22Rv1 (cell line): ENCODE results near the gene LOXL1.

ENCODE experiments used
- H3K27ac ChIP-seq: fragments of 450-650 bp; 2 replicates; pipeline ENCODE4 v1.5.1; 2017
- CTCF ChIP-seq: fragments of 450-650 bp; IDR thresholded peaks from 2 replicates; pipeline ENCODE4 v1.5.1; 2017; ENCODE audit warnings: mild to moderate bottlenecking
- ZFX ChIP-seq: fragments of 450-650 bp; IDR thresholded peaks from 2 replicates; pipeline ENCODE4 v1.6.1; 2017; ENCODE audit warnings: antibody characterized with exemption, borderline replicate concordance

LOXL1 gene

DNA sequence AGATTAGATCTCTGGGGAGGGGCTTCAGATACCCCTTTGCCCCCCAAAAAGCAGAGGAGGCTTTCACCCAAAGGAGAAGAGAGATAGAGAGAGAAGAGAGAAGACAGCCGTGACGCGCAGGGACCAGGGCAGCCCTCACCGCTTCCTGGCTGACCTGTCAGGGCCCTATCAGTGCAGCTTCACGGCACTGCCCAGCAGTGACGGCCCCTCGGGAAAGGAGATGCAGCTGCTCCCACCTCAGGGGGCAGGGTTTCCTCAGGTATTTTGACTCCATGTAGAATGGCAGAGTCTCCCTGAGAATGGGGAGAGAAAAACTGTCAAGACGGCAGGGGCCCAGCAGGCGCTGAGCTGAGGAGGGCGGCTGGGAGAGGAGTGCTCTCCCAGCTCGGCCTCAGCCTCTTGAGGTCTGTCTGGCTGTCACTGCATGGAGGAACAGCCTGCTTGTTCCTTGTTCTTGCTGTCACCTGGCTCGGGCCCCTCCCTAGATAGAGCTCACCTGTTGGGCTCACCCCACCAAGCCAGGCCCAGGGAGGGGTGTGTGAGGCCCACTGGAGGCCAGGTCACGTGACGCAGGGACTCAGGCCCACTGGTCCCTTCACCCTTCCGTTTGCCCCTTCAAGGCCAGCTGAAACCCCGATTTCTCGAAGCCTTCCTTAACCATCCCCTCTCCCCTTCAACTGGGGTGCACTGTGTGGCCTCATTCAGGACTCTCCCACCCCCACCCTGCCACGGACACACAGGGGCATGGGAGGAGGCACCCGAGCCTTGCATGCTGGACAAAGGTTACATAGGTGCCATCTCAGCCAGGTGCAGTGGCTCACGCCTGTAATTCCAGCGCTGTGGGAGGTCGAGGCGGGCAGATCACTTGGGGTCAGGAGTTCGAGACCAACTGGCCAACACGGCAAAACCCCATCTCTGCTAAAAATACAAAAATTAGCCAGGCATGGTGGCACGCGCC lies 28.2 kb downstream of the LOXL1 start:
- H3K27ac ChIP-seq: no peak overlapping the region
- TF ChIP-seq ZFX (no peak), CTCF (no peak)

DNA sequence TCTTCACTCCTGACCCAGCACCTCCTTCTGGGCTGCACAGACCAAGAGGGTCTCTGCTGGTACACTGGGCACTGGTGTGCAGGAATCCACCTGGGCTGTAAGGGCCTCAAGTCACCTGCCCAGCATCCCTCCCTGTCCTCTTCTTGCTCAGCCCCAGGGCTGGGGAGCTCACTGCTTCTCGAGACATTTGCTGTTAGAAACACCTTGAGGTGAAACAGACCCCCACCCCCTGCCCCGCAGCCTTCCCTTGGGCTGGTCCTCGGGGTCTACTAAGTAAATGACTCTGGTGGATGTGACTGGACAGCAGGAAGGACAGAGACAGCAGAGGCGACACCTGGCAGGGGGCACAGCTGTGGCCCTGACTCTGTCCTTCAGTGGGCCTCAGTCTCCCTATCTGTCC lies 29.1 kb downstream of the LOXL1 start:
- no peak for TF ChIP-seq CTCF
- no peak for TF ChIP-seq ZFX
- no peak overlapping the region for H3K27ac ChIP-seq

GRCh38 chr15:73955861-73956742 lies 29.8 kb downstream of the LOXL1 start:
- TF ChIP-seq CTCF (no peak), ZFX (no peak)
- H3K27ac ChIP-seq: no peak overlapping the region

DNA sequence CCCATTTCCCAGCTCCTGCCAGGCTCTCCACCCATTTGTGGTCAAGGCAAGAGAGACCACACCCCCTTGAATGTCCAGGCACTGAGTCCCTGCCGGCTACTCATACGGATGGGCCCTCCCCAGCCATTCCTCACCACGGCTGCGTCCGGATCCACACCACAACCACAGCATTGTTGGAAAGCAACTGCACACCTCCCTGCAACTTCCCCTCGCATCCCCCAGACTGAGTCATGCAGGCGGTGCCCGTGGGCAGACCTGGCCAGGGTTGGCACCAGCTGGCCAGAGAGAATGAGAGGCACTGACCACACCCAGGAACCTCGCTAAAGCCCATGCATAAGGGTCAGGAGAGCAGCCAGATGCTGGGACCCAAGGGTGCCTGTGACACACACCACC lies 30.5 kb downstream of the LOXL1 start:
- TF ChIP-seq CTCF: no peak
- TF ChIP-seq ZFX: no peak
- no peak overlapping the region for H3K27ac ChIP-seq

DNA sequence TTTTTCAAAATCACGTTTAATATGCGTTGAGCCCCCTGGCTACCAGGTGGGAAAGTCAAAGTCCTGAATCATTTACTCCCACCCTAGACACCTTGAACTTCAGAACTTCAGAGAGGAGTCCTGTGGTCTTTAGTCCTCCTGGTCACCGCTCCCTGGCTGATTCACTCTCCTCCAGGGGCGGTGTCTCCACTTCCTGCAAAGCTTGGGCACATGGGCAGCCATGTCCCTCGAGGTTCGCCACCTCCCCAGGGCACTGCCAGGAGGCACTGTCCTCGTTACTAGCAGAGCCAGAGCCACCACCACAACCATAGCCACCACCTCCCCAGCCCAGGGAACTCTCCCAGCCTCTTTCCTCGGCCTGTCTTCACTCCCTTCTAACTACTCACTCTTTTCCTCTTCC lies 31.0 kb downstream of the LOXL1 start:
- TF ChIP-seq ZFX (no peak), CTCF (no peak)
- no peak overlapping the region for H3K27ac ChIP-seq

GRCh38 chr15:73957785-73958184 lies 31.5 kb downstream of the LOXL1 start:
- H3K27ac ChIP-seq: no peak overlapping the region
- no peak for TF ChIP-seq CTCF
- no peak for TF ChIP-seq ZFX
